HG03280 (cell line): ENCODE data around the gene DDX46.
"Not testable (repeated sequence)": the region's sequence is repeated elsewhere in the genome, so short reads cannot be mapped to it uniquely, and the experiment has no call there.

Experiments
- ATAC-seq: cut with Tn5 transposase; IDR thresholded peaks from one replicate; pipeline ENCODE4 v1.9.1; 2021; ENCODE audit warnings: mild to moderate bottlenecking, moderate library complexity; ENCODE audit not compliant: unreplicated experiment

DDX46 gene

GRCh38 chr5:134758504-134759341 is at the start of gene DDX46:
TSS of gene DDX46 (plus strand) at chr5:134758779. CDS start at chr5:134758939, 160 bp downstream.
- peak; percentile 99 for ATAC-seq

GRCh38 chr5:134714120-134714519 is 44.5 kb upstream of the DDX46 start:
- ATAC-seq = no peak

- no peak for ATAC-seq
Observed at GRCh38 chr5:134714541-134714940, 44.0 kb upstream of the DDX46 start.

- ATAC-seq = not testable (repeated sequence)
Observed at GRCh38 chr5:134715466-134715865, 43.1 kb upstream of the DDX46 start.

- ATAC-seq = no peak
Observed at GRCh38 chr5:134724872-134725271, 33.7 kb upstream of the DDX46 start.

- no peak for ATAC-seq
Observed at GRCh38 chr5:134732819-134733218, 25.8 kb upstream of the DDX46 start.

GRCh38 chr5:134735243-134735642 is 23.3 kb upstream of the DDX46 start:
- no peak for ATAC-seq

GRCh38 chr5:134736173-134736812 is 22.3 kb upstream of the DDX46 start:
- no peak for ATAC-seq

- peak; percentile 98 for ATAC-seq
Observed at GRCh38 chr5:134738133-134738962, 20.2 kb upstream of the DDX46 start, which contains the start of gene CAMLG. TSS of gene CAMLG (plus strand) at chr5:134738548. CDS start at chr5:134738621, 73 bp downstream.

GRCh38 chr5:134738963-134739661 is 19.5 kb upstream of the DDX46 start:
- no peak for ATAC-seq

- no peak for ATAC-seq
Observed at GRCh38 chr5:134741052-134741451, 17.5 kb upstream of the DDX46 start.

GRCh38 chr5:134742134-134742533 is 16.4 kb upstream of the DDX46 start:
- no peak for ATAC-seq

- no peak for ATAC-seq
Observed at GRCh38 chr5:134749415-134749814, 9.2 kb upstream of the DDX46 start.

- no peak for ATAC-seq
Observed at GRCh38 chr5:134758176-134758503, 439 bp upstream of the DDX46 start.

- not testable (repeated sequence) for ATAC-seq
Observed at GRCh38 chr5:134767528-134768291, 9.1 kb downstream of the DDX46 start.

GRCh38 chr5:134769206-134769605 is 10.6 kb downstream of the DDX46 start:
- ATAC-seq = no peak

GRCh38 chr5:134772461-134773125 is 14.0 kb downstream of the DDX46 start:
- no peak for ATAC-seq

GRCh38 chr5:134777366-134777765 is 18.8 kb downstream of the DDX46 start:
- ATAC-seq = no peak

GRCh38 chr5:134784241-134784920 is 25.8 kb downstream of the DDX46 start:
- no peak for ATAC-seq
